Fibroblast of skin of left biceps (primary cell): Measurements from ENCODE around the gene CD27.

Experiments used
- DNase-seq, 2 experiments: peaks; one replicate each; pipeline ENCODE4 v3.0.0-alpha.2; 2013; ENCODE audit warnings: low read depth in 2 of 2

Gene CD27

GRCh38 chr12:6434205-6435140 is 10.3 kb upstream of the CD27 start:
- no peak for DNase-seq

GRCh38 chr12:6435961-6436715 is 8.6 kb upstream of the CD27 start:
- no peak for DNase-seq

- DNase-seq, result no peak
Observed at GRCh38 chr12:6437586-6437985, 7.2 kb upstream of the CD27 start.

DNA sequence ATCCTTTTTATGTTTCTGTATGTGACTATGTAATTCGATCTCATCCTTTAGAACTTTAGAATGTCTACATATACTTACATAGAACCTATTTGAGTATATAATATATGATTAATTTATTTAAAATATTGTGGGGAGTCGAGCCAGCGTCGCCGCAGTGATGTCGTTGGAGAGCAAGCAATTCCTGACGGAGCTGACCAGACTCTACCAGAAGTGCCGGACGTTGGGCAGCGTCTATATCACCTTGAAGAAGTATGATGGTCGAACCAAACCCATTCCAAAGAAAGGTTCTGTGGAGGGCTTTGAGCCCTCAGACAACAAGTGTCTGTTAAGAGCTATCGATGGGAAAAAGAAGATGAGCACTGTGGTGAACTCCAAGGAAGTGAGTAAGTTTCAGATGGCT is 6.4 kb upstream of the CD27 start:
- no peak for DNase-seq

DNA sequence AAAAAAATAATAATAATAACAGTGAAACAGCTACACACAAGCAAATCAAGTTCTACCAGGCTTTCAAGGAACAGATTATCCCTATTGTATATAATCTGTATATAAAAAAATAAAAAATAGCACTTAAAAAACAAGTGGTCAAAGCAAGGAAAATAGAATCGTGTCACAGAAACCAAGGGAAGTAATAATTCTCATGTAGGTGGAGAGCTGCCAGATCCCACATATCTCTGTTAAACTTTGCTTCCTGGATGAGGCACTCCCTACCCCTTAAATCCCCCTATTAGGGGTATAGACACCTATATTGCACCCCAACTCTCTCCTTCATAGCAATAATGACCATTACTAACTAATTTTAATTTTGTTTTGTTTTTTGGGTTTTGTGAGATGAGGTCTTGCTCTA is 4.4 kb upstream of the CD27 start:
- no peak for DNase-seq

GRCh38 chr12:6442836-6443235 is 1.9 kb upstream of the CD27 start:
- no peak for DNase-seq

- no peak for DNase-seq
Observed at GRCh38 chr12:6443361-6443983, 1.3 kb upstream of the CD27 start.

DNA sequence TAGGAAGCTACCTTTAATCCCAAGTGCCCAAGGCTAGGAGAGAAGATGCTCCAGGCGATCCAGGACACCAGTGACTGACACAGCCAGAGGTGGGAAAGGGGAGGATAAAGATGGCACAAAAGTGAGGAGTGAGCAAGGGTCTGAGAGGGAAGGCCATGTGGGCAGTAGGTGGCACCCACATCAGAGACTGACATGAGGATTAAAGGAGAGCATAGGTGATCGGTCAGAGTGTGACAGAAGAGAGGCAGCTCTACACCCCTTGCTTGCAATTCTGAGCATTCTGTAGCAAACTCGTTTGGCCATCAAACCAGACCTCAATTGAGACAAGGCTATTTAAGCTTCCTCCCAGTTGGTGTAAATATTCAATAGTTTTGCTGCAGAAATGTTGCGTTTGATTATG is 724 bp upstream of the CD27 start:
- DNase-seq, result no peak

DNA sequence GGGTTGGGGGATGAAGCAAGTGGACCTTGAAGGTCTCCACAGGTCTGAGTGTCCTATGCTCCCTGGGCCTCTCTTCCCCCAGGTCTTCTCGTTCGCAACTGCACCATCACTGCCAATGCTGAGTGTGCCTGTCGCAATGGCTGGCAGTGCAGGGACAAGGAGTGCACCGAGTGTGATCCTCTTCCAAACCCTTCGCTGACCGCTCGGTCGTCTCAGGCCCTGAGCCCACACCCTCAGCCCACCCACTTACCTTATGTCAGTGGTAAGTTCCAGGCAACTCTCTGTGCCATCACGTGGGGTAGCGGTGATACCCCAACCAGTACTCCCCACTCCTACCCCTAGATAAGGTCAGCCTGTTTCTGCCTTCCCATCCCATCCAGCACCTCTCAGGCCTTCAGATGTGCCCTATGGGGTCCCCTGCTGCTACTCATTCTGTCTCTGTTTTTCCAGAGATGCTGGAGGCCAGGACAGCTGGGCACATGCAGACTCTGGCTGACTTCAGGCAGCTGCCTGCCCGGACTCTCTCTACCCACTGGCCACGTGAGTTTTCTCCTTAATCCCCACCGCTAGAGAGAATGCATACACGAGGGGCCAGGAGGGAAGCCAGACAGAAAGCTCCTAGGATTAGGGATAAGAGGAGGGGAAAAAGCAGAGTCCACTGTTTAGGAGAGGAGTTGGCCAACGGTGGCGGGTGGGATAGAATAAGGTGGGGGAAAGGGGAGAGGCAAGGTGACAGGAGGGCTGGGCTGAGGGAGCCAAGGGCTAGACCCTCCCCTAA is 5.5 kb downstream of the CD27 start:
- no peak for DNase-seq

- no peak for DNase-seq
Observed at GRCh38 chr12:6450869-6451347, 6.2 kb downstream of the CD27 start.

DNA sequence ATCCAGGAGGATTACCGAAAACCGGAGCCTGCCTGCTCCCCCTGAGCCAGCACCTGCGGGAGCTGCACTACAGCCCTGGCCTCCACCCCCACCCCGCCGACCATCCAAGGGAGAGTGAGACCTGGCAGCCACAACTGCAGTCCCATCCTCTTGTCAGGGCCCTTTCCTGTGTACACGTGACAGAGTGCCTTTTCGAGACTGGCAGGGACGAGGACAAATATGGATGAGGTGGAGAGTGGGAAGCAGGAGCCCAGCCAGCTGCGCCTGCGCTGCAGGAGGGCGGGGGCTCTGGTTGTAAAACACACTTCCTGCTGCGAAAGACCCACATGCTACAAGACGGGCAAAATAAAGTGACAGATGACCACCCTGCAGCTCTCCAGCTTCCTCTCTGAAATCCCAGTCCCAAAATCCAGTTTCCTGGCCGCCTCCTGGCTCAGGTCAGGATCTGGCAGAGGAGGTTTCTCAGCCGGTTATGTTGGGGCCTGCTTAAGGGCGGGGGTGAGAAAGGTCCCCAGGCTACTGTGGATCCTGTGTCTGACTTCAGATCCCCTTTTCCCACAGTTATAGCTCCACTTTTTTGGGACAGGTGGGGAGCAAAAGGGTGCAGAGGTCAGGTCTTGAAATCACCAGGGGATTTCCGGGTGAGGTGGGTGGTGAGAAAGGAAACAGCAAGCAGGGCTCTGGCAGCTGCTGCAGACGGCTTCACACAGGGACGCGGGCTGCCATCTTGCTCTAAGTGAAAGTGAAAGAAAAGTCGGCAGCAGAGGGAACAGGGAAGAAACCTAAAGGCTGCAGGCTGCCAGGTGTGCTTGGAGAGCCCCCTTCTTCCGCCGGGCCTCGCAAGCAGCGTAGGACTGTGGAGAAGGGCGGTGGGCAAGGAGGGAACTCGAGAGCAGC is 6.8 kb downstream of the CD27 start, which contains the start of gene TAPBPL:
Gene TAPBPL (plus strand): TSS at position 695 of the 897 bp plus-strand sequence. CDS start 207 bp downstream, outside the sequence.
- DNase-seq, result peak; percentile 31 to 34

GRCh38 chr12:6452245-6452943 is 7.6 kb downstream of the CD27 start:
- no peak for DNase-seq

- DNase-seq, result no peak
Observed at GRCh38 chr12:6452944-6453630, 8.3 kb downstream of the CD27 start.

- no peak for DNase-seq
Observed at GRCh38 chr12:6457220-6457945, 12.6 kb downstream of the CD27 start.

DNA sequence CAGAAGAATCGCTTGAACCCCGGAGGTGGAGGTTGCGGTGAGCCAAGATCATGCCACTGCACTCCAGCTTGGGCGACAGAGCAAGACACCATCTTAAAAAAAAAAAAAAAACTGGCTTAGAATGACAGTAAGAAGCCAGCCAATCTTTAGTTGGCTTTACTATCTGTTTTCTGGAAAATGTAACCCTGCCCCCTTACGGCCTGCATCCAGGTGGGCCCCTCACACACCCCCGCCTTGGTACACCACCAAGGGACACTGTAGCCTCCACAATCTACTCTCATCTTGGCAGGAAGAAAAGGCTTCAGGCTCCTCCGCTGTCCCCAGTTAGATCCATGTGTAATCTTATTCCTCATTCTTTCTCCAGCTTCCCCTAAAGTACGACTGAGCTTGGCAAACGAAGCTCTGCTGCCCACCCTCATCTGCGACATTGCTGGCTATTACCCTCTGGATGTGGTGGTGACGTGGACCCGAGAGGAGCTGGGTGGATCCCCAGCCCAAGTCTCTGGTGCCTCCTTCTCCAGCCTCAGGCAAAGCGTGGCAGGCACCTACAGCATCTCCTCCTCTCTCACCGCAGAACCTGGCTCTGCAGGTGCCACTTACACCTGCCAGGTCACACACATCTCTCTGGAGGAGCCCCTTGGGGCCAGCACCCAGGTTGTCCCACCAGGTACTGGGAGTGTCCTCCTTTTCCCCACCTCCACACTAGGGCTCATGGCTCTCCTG is 13.7 kb downstream of the CD27 start:
- DNase-seq, result no peak

- DNase-seq, result no peak
Observed at GRCh38 chr12:6459004-6459337, 14.2 kb downstream of the CD27 start.

DNA sequence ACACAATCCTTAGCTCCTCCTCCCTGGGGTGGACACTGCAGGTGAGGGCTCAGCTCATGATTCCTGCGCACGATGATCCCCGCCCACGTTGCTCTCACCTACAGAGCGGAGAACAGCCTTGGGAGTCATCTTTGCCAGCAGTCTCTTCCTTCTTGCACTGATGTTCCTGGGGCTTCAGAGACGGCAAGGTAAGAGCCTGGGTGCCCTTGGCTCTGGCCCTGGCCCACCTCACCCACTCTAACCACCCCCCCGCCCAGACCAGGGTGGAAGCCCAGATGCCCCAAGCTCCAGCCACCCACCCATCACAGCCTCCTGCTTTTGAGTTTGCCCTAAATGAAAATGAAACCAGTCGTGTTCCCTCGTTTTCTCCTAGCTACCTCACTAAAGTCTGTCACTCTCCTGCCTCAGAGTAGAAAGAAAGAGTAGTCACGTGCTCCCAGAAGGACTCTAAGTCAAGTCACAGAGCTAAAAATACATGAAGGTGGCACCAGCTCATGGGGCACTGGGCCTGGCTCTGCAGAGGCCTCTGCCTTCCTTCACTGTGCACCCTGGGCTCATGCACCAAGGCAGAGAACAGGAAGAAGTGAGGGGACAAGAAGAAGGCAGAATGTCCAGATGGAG is 16.1 kb downstream of the CD27 start:
- DNase-seq, result no peak
